ENCODE results near the gene SEC14L1.
A peak's percentile ranks its signal among the peaks of the same experiment; 100 is the strongest.
"Not testable (repeated sequence)": the region's sequence is repeated elsewhere in the genome, so short reads cannot be mapped to it uniquely, and the experiment has no call there.

Gene SEC14L1

GRCh38 chr17:77242118-77242851 is 101.5 kb downstream of the SEC14L1 start:
- no peak for DNase-seq

DNA sequence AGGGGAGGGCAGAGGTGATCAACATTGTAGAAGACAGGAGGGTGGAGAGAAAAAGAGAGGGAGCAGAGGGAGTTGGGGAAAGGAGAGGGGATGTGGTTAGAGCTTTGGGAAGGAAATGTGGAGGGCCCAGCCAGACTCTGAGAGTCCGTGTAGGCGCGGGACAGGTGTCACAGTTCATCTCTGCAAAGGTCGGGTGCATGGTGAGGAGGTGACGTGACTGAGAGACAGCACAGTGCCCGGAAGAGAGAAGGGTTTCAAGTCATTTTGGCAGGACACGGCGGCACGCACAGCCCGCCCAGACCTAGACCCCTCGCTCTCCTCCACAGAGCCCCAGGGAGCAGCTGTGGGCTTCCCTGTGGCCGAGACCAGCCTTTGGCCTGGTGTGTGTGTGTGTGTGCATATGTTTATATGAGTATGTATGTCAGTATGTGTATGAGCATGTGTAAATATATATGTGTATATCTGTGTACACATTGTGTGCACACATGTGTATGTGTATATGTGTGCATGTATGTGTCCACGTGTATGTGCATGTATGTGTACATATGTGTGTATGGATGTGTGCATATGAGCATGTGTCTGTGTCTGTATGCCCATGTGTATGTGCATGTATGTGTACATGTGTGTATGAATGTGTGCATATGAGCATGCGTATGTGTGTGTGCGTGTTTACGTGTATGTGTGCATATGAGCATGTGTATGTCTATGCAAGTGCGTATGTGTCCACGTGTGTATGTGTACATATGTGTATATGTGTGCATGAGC is 104.6 kb downstream of the SEC14L1 start:
- peak in 1 of 2 experiments; percentile 31 for DNase-seq

DNA sequence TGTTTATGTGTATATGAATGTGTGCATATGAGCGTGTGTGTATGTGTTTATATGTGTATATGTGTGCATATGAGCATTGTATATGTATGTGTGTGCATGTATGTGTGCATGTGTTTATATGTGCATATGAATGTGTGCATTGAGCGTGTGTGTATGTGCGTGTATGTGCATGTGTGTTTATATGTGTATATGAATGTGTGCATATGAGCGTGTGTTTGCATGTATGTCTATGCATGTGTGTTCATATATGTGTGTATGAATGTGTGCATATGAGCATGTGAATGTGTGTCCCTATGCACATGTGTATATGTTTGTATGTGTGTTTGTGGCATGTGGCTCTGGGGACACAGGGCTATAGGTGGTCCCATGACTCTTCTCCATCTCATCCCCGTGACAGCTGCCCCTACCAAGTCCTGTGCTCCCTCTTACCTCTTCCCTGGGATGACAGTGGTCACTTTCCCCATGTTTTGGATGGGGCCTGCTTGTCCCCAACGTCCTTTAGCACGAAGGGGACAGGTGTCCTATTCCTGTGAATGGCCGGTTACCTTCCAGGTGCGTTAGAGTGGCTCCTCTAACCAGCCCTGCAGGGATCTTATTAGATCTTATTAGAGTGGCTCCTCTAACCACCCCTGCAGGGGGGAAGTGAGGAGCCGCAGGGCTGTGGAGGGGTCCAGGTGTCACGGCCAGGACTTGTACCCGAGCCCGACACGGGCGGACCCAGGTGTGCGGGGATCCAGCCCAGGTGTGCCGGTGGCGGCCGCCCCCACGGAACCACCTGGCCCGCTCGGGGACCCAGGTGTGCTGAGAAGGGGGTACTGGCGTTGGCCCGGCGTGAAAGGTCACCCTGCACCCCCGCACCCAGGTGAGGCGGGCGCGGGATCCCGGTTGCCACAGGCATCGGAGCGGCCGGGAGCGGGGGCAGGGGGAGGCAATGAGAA is 105.6 kb downstream of the SEC14L1 start:
- peak in 1 of 2 experiments; percentile 26 for DNase-seq

GRCh38 chr17:77247048-77247541 is 106.3 kb downstream of the SEC14L1 start:
- peak; percentile 92 to 94 for DNase-seq

GRCh38 chr17:77247609-77248008 is 106.8 kb downstream of the SEC14L1 start:
- no peak for DNase-seq

DNA sequence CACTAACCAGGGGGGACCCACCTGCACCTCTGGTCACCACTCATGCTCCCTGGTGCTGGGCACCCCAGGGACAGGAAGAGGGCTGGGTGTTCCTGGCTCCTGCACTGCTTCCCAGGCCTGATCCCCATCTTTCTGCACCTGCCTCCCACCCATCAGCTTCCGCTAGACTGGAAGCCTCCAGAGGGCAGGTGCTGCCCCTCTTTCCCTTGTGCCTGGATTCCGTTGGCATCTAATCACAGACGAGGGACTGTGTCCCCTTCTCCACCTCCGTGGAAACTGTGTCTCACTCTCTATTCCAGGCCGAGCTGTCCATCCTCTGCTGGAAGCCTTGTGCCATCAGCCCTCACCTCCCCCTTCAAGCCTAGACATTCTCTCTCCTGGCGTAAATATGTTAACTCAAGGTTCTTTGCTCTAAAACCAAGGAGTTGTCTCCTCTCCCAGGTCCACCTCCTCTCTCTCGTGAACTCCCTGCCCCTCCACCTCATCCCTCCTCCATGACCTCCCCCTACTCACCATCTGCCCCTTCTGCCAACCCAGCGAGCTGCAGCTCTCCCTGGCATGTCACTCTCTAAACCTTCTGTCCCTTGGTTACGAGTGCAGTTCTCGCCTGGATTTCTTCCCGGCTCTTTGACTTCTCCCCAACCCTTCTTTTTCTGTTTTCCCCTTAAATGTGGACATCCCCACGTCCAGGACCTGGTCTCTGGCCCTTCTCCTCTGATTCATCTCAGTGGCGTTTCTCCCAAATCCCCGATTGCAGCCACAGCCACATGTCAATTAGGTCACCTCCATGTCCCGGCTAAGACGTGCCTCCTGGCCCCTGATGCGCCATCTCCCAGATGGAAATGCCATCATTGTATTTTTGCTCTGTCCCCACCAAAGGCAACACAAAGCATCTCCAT is 107.7 kb downstream of the SEC14L1 start:
- DNase-seq: no peak

DNA sequence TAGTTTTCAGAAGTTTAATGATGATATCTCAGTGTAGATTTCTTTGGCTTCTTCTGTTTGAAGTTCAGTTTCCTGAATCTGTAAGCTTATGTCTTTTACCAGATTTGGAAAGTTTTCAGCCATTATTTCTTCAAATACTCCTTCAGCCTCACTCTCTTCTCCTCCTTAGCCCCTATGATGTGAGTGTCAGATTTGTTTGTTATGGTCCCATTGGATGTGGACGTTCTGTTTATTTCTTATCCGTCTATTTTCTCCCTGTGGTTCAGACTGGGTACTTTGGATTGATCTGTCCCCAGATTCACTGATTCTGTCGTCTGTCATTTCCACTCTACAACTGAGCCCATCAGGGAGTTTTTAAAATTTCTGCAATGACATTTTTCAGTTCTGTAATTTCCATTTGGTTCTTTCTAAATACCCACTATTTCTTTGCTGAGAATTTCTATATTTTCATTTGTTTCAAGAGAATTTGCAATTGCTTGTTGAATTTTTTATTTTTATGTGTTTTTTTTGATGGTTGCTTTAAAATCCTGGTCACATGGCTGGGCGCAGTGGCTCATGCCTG is 110.9 kb downstream of the SEC14L1 start:
- DNase-seq: no peak

GRCh38 chr17:77252306-77252705 is 111.5 kb downstream of the SEC14L1 start:
- not testable (repeated sequence) for DNase-seq

- no peak for DNase-seq
Observed at GRCh38 chr17:77253611-77254051, 112.9 kb downstream of the SEC14L1 start.

GRCh38 chr17:77254951-77255825 is 114.4 kb downstream of the SEC14L1 start:
- no peak for DNase-seq

- not testable (repeated sequence) for DNase-seq
Observed at GRCh38 chr17:77255970-77256369, 115.2 kb downstream of the SEC14L1 start.

DNA sequence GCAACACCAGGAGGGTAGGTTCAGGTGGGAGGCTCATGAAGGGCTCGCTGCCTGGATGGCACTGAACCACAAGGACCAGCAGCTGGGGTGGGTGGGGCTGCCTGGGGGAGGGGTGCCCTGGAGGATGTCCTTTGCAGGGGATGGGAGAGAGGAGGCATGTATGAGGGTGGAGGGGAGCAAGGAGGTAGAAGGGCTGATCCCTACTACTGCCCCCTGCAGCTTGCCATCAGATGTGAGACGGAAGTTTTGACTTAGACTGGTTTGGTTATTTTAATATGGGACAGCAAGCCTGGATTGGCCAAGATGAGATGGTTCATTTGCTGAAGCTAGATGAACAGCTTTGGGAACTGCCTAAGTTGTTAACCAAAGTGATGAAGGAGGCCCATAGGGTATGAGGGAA is 115.9 kb downstream of the SEC14L1 start:
- no peak for DNase-seq

DNA sequence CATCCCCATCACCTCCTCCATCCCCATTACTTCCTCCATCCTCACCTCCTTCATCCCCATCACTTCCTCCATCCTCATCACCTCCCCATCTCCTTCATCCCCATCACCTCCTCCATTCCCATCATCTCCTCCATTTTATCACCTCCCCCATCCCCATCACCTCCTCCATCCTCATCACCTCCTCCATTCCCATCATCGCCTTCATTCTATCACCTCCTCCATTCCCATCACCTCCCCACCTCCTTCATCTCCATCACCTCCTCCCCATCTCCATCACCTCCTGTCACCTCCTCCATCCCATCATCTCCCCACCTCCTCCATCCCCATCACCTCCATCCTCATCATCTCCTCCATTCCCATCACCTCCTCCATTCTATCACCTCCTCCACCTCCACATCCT is 116.4 kb downstream of the SEC14L1 start:
- DNase-seq: no peak

DNA sequence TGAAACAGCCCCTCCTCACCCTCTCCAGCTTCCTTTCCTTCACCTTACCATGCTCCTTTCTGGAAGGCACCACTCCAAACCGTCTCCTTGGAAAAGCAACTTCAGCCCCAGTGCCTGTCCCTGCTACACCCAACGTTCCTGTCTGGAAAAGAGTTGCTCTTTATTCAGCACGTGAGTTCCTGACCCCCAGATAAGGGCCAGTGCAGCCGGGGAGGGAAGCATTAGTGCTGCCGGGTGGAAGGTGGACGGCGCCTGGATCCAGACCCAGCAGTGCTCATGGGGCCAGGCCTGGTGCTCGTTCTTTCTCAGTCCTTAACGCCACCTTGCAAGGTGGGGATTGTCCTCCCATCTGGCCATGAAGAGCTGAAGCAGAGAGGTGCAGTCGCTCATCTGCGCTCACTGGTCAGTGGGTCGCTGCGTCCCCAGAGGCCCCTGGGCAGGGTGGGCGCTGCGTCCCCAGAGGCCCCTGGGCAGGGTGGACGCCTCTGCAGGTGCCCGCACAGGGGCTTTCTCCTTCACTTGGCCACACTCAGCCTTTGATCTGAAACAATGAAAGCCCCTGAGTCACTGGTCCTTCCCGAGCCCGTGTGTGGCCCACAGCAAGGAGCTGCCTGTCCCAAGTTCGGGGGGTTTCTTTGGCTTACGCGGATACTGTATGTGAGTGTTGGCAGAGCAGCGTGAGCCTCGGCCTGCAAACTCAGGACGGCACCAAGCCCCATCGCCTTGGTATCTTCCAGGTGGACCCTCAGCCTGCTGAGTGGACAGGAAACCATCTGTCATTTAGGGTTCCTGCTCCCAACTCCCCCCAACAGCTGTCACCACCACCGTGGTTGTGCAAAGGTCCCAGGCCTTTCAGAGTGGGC is 117.1 kb downstream of the SEC14L1 start:
- no peak for DNase-seq

DNA sequence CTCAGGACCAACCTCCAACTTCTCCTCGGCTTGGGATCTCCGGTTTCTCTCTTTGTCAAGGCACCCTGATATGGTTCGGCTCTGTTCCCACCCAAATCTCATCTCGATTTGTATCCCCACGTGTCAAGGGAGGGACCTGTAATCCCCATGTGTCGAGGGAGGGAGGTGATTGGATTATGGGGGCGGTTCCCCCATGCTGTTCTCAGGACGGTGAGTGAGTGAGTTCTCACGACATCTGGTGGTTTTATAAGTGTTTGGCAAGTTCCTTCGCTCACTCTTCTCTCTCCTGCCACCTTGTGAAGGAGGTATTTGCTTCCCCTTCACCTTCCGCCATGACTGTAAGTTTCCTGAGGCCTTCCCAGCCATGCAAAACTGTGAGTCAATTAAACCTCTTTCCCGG is 117.9 kb downstream of the SEC14L1 start:
- DNase-seq: no peak

- DNase-seq: no peak
Observed at GRCh38 chr17:77264617-77265230, 124.0 kb downstream of the SEC14L1 start.

DNA sequence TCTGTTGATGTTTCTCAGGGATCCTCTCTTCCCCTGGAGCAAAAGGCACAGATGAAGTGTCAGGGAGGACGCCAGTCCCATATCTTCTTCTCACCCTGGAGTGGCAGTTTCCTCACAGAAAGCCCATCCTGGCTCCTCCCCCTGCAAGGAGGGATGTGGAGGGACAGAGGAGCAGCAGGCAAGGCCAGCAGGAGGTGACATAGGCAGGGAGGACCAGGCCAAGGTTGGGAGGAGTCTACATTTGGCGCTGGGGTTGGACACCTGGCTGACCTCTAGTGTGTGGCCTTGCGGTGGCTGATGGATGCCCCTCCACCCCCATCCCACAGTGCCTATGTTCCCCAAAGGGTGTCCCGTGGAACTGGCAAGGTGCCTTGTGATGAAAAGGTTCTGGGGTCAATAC is 125.4 kb downstream of the SEC14L1 start:
- no peak for DNase-seq
